Hepatocyte (in vitro differentiated cells): ENCODE measurements around the gene LONP2. TPM values are rescaled to one million over a fixed set of nuclear protein-coding genes. Genes with fewer than 3 reads are reported as not detected.
A peak's percentile ranks its signal among the peaks of the same experiment; 100 is the strongest.
"Not testable (repeated sequence)": the region's sequence is repeated elsewhere in the genome, so short reads cannot be mapped to it uniquely, and the experiment has no call there.

Experiments
- DNase-seq: peaks from one replicate; pipeline ENCODE4 v3.0.0-alpha.2; 2016; ENCODE audit warnings: low spot score
- H2AFZ ChIP-seq: fragments of 200-600 bp; sonication (generic); 2 replicates; pipeline ENCODE4 v1.6.0; 2016; ENCODE audit warnings: antibody characterized with exemption, mild to moderate bottlenecking
- H3K27ac ChIP-seq: fragments of 200-600 bp; sonication (generic); 2 replicates; pipeline ENCODE4 v1.5.1; 2016; ENCODE audit warnings: mild to moderate bottlenecking
- H3K27me3 ChIP-seq: fragments of 200-600 bp; sonication (generic); 2 replicates; pipeline ENCODE4 v1.6.1; 2016
- H3K36me3 ChIP-seq: fragments of 200-600 bp; sonication (generic); replicated peaks from 2 replicates; pipeline ENCODE4 v1.5.1; 2016; ENCODE audit warnings: low read depth; ENCODE audit not compliant: insufficient read depth
- H3K4me1 ChIP-seq: fragments of 200-600 bp; sonication (generic); 2 replicates; pipeline ENCODE4 v1.5.1; 2016; ENCODE audit warnings: mild to moderate bottlenecking, moderate library complexity; ENCODE audit not compliant: insufficient read depth
- H3K4me2 ChIP-seq: fragments of 200-600 bp; sonication (generic); 2 replicates; pipeline ENCODE4 v1.6.0; 2016
- H3K4me3 ChIP-seq: fragments of 200-600 bp; sonication (generic); 2 replicates; pipeline ENCODE4 v1.5.1; 2016; ENCODE audit warnings: mild to moderate bottlenecking
- H3K79me2 ChIP-seq: fragments of 200-600 bp; sonication (generic); 2 replicates; pipeline ENCODE4 v1.6.0; 2017; ENCODE audit warnings: mild to moderate bottlenecking
- H3K9me2 ChIP-seq: fragments of 200-600 bp; sonication (generic); replicated peaks from 2 replicates; pipeline ENCODE4 v1.6.0; 2017; ENCODE audit warnings: mild to moderate bottlenecking; ENCODE audit not compliant: insufficient read depth
- H3K9me3 ChIP-seq: fragments of 200-600 bp; sonication (generic); 2 replicates; pipeline ENCODE4 v1.5.1; 2016; ENCODE audit warnings: low read depth, mild to moderate bottlenecking
- H4K20me1 ChIP-seq: fragments of 200-600 bp; sonication (generic); 2 replicates; pipeline ENCODE4 v1.6.0; 2016; ENCODE audit warnings: mild to moderate bottlenecking; ENCODE audit not compliant: insufficient read depth, poor library complexity, severe bottlenecking
- EZH2 ChIP-seq: fragments of 200-600 bp; sonication (generic); IDR thresholded peaks from 2 replicates; pipeline ENCODE4 v1.6.1; 2016; ENCODE audit warnings: antibody characterized with exemption, mild to moderate bottlenecking, borderline replicate concordance
- EZH2phosphoT487 ChIP-seq: fragments of 200-600 bp; sonication (generic); IDR thresholded peaks from one replicate; pipeline ENCODE4 v1.6.1; 2018; ENCODE audit warnings: antibody characterized with exemption, mild to moderate bottlenecking, low read depth, moderate library complexity; ENCODE audit not compliant: unreplicated experiment, severe bottlenecking
- WGBS: methylation state at CpG from one replicate; pipeline ENCODE4 v1.1.6; 2016; ENCODE audit warnings: low lambda C conversion rate; ENCODE audit errors: missing lambda C conversion rate; 5-methylcytosine and 5-hydroxymethylcytosine counted together
- polyA plus RNA-seq: library from polyadenylated mRNA; unstranded; fragments of >200 nt; fragmentation: Nextera tagmentation; extraction: Ambion mirVana; gene quantifications from 2 replicates; pipeline ENCODE4 v1.2.1, GENCODE V29; 2016
- total RNA-seq: library from RNA; depleted of rRNA; stranded (reverse); fragments of >200 nt; gene quantifications from 2 replicates; pipeline ENCODE4 v1.2.3, GENCODE V29; 2014
- TF ChIP-seq, protein P1 (sequence below): fragments of 200-600 bp; sonication (generic); IDR thresholded peaks from 2 replicates; pipeline ENCODE4 v1.5.1; 2016; ENCODE audit warnings: antibody characterized with exemption, mild to moderate bottlenecking; ENCODE audit not compliant: poor library complexity

Gene LONP2
- total and polyA plus RNA-seq, 2 experiments from 2014 or later = 30.1 to 56.8 TPM

DNA sequence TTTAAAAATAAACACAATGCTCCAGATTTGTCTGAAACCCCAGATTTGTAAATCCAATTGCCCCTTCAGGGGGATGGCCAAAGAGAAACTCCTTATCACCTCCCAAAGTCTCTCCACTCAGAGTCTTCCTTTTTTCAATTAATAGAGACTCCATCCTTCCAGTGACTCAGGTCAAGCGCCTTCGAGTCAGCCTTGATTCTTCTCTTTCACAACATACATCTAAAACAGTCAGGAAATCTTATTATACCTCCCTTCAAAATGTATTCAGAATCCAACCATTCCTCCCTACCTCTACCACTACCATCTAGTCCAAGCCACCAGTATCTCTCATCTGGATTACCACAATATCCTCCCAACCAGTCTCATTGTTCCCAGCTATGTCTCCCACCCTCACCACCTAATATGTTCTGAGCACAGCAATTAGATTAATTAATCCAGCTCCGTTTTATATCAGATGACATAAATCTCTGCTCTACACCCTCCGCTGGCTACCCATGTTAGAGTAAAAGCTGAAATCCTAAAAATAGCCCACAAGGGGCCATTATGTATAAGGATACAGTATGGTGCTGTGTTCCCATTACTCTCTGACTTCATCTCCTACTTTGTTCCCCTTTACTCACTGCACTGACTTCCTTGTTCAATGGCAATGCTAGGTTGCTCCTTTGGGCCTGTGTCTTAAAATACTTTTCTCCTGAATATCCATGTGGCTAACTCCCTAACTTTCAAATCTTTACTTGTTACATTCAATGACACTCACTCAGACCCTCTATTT is 129.3 kb downstream of the LONP2 start:
- H2AFZ ChIP-seq = no peak overlapping the region
- H3K27me3 ChIP-seq = no peaks in the 10 kb centered on the region
- no peak for TF ChIP-seq EZH2
- no peak for TF ChIP-seq EZH2phosphoT487
- TF ChIP-seq, protein P1, sequence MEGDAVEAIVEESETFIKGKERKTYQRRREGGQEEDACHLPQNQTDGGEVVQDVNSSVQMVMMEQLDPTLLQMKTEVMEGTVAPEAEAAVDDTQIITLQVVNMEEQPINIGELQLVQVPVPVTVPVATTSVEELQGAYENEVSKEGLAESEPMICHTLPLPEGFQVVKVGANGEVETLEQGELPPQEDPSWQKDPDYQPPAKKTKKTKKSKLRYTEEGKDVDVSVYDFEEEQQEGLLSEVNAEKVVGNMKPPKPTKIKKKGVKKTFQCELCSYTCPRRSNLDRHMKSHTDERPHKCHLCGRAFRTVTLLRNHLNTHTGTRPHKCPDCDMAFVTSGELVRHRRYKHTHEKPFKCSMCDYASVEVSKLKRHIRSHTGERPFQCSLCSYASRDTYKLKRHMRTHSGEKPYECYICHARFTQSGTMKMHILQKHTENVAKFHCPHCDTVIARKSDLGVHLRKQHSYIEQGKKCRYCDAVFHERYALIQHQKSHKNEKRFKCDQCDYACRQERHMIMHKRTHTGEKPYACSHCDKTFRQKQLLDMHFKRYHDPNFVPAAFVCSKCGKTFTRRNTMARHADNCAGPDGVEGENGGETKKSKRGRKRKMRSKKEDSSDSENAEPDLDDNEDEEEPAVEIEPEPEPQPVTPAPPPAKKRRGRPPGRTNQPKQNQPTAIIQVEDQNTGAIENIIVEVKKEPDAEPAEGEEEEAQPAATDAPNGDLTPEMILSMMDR = no peak
- H3K4me1 ChIP-seq = peaks cover 21% of the 10 kb centered on the region
- DNase-seq = no peak
- H3K9me2 ChIP-seq = no peaks in the 10 kb centered on the region
- no peaks in the 10 kb centered on the region for H3K36me3 ChIP-seq
- H4K20me1 ChIP-seq = peaks cover 99% of the 10 kb centered on the region
- no peak overlapping the region for H3K4me3 ChIP-seq
- H3K79me2 ChIP-seq = peaks cover 100% of the 10 kb centered on the region
- no peak overlapping the region for H3K27ac ChIP-seq
- H3K9me3 ChIP-seq = no peaks in the 10 kb centered on the region
- WGBS = 97% methylated on average over 4 of the region's 4 CpGs
- H3K4me2 ChIP-seq = peak overlapping the region; percentile 20

DNA sequence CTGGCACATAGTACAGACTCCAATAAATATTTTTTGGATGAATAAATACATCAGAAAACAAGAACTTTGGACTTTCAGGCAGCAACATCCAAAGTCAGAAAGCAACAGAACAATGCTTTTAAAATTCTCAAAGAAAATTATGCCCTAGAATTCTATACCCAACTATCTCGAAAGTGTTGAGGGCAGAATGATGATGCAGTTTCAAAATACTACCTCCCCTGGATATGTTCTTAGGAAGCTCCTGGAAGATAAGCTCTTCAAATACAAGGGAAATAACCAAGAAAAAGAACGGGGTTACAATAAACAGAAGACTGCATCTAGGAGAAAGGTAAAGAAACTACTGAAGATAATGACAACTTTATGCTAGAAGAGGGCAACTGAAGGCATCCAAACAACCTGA is 130.2 kb downstream of the LONP2 start:
- peaks cover 99% of the 10 kb centered on the region for H4K20me1 ChIP-seq
- TF ChIP-seq, protein P1 = no peak
- TF ChIP-seq EZH2phosphoT487 = no peak
- TF ChIP-seq EZH2 = no peak
- H3K4me3 ChIP-seq = no peak overlapping the region

DNA sequence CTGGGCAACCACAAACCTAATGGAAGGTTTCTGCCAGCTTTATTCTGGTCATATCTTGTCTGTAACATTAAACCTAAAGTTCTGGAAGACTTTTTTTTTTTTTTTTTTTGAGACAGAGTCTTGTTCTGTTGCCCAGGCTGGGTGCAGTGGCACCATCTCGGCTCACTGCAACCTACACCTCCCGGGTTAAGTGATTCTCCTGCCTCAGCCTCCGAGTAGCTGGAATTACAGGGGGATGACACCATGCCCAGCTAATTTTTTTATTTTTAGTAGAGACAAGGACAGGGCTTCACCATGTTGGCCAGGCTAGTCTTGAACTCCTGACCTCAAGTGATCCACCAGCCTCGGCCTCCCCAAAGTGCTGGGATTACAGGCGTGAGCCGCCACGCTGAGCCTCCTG is 133.2 kb downstream of the LONP2 start:
- WGBS = 91% methylated on average over 7 of the region's 7 CpGs
- Histone ChIP-seq H3K4me1 (peaks cover 36% of the 10 kb centered on the region), H4K20me1 (peaks cover 100% of the 10 kb centered on the region), H3K79me2 (peaks cover 100% of the 10 kb centered on the region)
- not testable (repeated sequence) for H3K4me2 ChIP-seq, H3K36me3 ChIP-seq, DNase-seq, H3K9me2 ChIP-seq, H3K9me3 ChIP-seq, H3K27ac ChIP-seq, H3K27me3 ChIP-seq, H2AFZ ChIP-seq, H3K4me3 ChIP-seq

More for the DNA sequence above, 130.2 kb downstream of the LONP2 start:
- Histone ChIP-seq H3K79me2 (peaks cover 100% of the 10 kb centered on the region), H3K4me1 (peaks cover 29% of the 10 kb centered on the region), H3K27ac (no peak overlapping the region), H3K4me2 (peak overlapping the region; percentile 20), H3K9me2 (no peaks in the 10 kb centered on the region), H2AFZ (no peak overlapping the region), H3K27me3 (no peaks in the 10 kb centered on the region), H3K9me3 (no peaks in the 10 kb centered on the region), H3K36me3 (no peaks in the 10 kb centered on the region)
- WGBS = 49% methylated on average over 2 of the region's 2 CpGs
- no peak for DNase-seq

DNA sequence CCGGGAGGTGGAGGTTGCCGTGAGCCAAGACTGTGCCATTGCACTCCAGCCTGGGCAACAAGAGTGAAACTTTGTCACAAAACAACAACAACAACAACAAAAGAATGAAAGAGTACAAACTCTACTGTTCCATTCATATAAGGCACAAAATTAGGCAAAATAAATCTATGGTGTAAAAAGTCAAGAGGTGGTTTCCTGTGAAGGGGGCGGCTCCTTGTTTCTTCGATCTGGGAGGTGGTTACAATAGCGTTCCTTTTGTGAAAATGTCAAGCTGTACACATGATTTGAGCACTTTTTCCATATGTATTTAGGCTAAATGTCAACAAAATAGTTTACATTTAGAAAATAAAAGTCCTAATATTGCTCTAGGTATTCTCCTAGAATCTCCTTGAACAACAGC is 134.2 kb downstream of the LONP2 start:
- peaks cover 100% of the 10 kb centered on the region for H4K20me1 ChIP-seq
- H3K9me2 ChIP-seq = no peaks in the 10 kb centered on the region
- no peaks in the 10 kb centered on the region for H3K36me3 ChIP-seq
- H2AFZ ChIP-seq = no peak overlapping the region
- peaks cover 100% of the 10 kb centered on the region for H3K79me2 ChIP-seq
- H3K4me3 ChIP-seq = no peak overlapping the region
- H3K4me2 ChIP-seq = peak overlapping the region; percentile 46
- TF ChIP-seq, protein P1 = no peak
- TF ChIP-seq EZH2phosphoT487 = no peak
- no peak for TF ChIP-seq EZH2
- H3K27ac ChIP-seq = no peak overlapping the region
- no peaks in the 10 kb centered on the region for H3K27me3 ChIP-seq
- no peak for DNase-seq
- peaks cover 44% of the 10 kb centered on the region for H3K4me1 ChIP-seq
- no peaks in the 10 kb centered on the region for H3K9me3 ChIP-seq
- WGBS = 95% methylated on average over 5 of the region's 5 CpGs
